Peyer's patch (tissue), 4 donors: ENCODE measurements around the gene JPT2. TPM values are rescaled to one million over a fixed set of nuclear protein-coding genes. Genes with fewer than 3 reads are reported as not detected.
"Not testable (repeated sequence)": the region's sequence is repeated elsewhere in the genome, so short reads cannot be mapped to it uniquely, and the experiment has no call there.

Experiments used
- DNase-seq, 3 donors: peaks; one replicate each; pipeline ENCODE4 v3.0.0-alpha.2; 2017 to 2019
- H3K27ac ChIP-seq, 4 donors: fragments of 200-600 bp; sonication (generic); one replicate each; pipeline ENCODE4 v1.5.1; 2016 to 2019
- H3K27me3 ChIP-seq, 2 donors: fragments of 200-600 bp; sonication (generic); one replicate each; pipeline ENCODE4 v1.5.1; 2019
- H3K36me3 ChIP-seq, 3 donors: fragments of 200-600 bp; sonication (generic); one replicate each; pipeline ENCODE4 v1.5.1; 2016 to 2019
- H3K4me1 ChIP-seq, 4 donors: fragments of 200-600 bp; sonication (generic); one replicate each; pipeline ENCODE4 v1.5.1; 2016 to 2019
- H3K4me3 ChIP-seq, 4 donors: fragments of 200-600 bp; sonication (generic); 1 replicate in 3 of 4; 2 replicates in 1 of 4; pipeline ENCODE4 v1.5.1; 2016 to 2019; ENCODE audit warnings: mild to moderate bottlenecking in 1 of 4
- H3K9me3 ChIP-seq, 4 donors: fragments of 200-600 bp; sonication (generic); one replicate each; pipeline ENCODE4 v1.5.1; 2016 to 2019; ENCODE audit warnings: mild to moderate bottlenecking in 1 of 4
- POLR2A ChIP-seq, 2 donors: fragments of 450-650 bp; IDR thresholded peaks; one replicate each; pipeline ENCODE4 v1.5.1; 2017; ENCODE audit warnings: antibody characterized with exemption in 2 of 2, mild to moderate bottlenecking in 2 of 2, moderate library complexity in 2 of 2
- total RNA-seq, 4 donors: library from RNA; depleted of rRNA; stranded (reverse); fragments of >200 nt; gene quantifications; one replicate each; pipeline ENCODE4 v1.1.0, GENCODE V29; 2016
- TF ChIP-seq, protein P1 (sequence below), 6 experiments: fragments of 450-650 bp in 4 of 6; fragments of 200-600 bp in 2 of 6; sonication (generic) in 1 of 6; IDR thresholded peaks; one replicate each; pipeline ENCODE4 v1.5.1; 2017 to 2019; ENCODE audit warnings: antibody characterized with exemption in 6 of 6, mild to moderate bottlenecking in 3 of 6, moderate library complexity in 1 of 6

Gene JPT2
- total RNA-seq, 4 donors from 2014 or later = 22.7 to 32.3 (median 25.0) TPM

- Histone ChIP-seq H3K9me3 (no peaks in the 10 kb centered on the region), H3K36me3 (peaks cover 0 to 42% (median 0%) of the 10 kb centered on the region in 3 donors), H3K27ac (no peak overlapping the region), H3K4me1 (peaks cover 0 to 7% (median 0%) of the 10 kb centered on the region in 4 donors), H3K4me3 (no peak overlapping the region), H3K27me3 (no peaks in the 10 kb centered on the region)
- TF ChIP-seq, protein P1, sequence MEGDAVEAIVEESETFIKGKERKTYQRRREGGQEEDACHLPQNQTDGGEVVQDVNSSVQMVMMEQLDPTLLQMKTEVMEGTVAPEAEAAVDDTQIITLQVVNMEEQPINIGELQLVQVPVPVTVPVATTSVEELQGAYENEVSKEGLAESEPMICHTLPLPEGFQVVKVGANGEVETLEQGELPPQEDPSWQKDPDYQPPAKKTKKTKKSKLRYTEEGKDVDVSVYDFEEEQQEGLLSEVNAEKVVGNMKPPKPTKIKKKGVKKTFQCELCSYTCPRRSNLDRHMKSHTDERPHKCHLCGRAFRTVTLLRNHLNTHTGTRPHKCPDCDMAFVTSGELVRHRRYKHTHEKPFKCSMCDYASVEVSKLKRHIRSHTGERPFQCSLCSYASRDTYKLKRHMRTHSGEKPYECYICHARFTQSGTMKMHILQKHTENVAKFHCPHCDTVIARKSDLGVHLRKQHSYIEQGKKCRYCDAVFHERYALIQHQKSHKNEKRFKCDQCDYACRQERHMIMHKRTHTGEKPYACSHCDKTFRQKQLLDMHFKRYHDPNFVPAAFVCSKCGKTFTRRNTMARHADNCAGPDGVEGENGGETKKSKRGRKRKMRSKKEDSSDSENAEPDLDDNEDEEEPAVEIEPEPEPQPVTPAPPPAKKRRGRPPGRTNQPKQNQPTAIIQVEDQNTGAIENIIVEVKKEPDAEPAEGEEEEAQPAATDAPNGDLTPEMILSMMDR (IDR thresholded peaks at IDR 0.05) = no peak
- TF ChIP-seq POLR2A (IDR thresholded peaks at IDR 0.05) = no peak
- no peak for DNase-seq
Measured at GRCh38 chr16:1701216-1701878, 23.3 kb downstream of the JPT2 start.

GRCh38 chr16:1705324-1705687 is 27.2 kb downstream of the JPT2 start:
- peak overlapping the region; percentile 53 to 99 (median 70) for H3K4me3 ChIP-seq
- peaks cover 0 to 24% (median 5%) of the 10 kb centered on the region in 4 donors for H3K4me1 ChIP-seq
- not testable (repeated sequence) for H3K36me3 ChIP-seq, DNase-seq, H3K27me3 ChIP-seq, H3K9me3 ChIP-seq
- peak overlapping the region; percentile 83 to 97 (median 92) for H3K27ac ChIP-seq

DNA sequence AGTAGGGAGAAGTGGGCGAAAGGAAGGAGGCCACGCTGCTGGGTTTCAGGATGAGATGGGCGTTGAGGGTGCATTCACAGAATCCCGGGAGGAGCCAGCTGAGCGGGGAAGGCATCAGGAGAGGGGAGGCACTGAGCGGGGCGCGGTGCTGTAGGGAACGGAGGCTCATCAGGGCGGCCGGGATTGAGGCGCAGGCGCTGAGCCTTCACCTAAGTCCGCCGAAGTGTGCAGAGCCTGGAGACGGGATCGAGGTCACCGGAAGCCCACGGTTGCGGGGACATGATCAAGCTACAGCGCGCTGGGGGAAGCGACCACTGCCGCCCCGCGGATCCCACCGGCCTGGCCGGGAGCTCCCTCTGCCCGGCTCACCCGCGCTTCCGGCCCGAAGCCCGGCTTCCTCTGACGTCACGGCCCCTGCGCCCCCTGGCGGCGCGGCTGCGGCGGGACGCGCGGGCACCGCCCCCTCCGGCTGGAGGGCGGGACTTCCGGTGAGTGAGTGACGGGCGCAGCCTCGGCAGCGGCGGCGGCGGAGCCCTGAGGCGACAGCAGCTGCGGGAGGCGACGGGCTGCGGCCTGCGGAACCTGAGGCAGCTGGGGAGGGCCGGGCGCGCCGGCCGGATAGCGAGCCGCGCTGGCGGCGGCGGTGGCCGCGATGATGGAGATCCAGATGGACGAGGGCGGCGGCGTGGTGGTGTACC is 27.8 kb downstream of the JPT2 start, which contains the start of gene MAPK8IP3:
TSS of gene MAPK8IP3 (plus strand) at position 508 of the 698 bp plus-strand sequence. CDS start at position 653, 145 bp downstream.
- Histone ChIP-seq H3K27ac (peak within 1 kb of the TSS; percentile 83 to 97 (median 92)), H3K4me3 (peak within 1 kb of the TSS; percentile 53 to 99 (median 70)), H3K4me1 (peaks cover 0 to 24% (median 5%) of the 10 kb centered on the region in 4 donors), H3K36me3 (peaks cover 0 to 4% (median 0%) of the 10 kb centered on the region in 3 donors), H3K27me3 (no peaks in the 10 kb centered on the region), H3K9me3 (no peaks in the 10 kb centered on the region)
- peak; percentile 84 to 98 (median 95) for DNase-seq
- TF ChIP-seq, protein P1 (IDR thresholded peaks at IDR 0.05) = peak; percentile 97 to 100 (median 100)
- peak; percentile 92 to 97 for TF ChIP-seq POLR2A (IDR thresholded peaks at IDR 0.05)

DNA sequence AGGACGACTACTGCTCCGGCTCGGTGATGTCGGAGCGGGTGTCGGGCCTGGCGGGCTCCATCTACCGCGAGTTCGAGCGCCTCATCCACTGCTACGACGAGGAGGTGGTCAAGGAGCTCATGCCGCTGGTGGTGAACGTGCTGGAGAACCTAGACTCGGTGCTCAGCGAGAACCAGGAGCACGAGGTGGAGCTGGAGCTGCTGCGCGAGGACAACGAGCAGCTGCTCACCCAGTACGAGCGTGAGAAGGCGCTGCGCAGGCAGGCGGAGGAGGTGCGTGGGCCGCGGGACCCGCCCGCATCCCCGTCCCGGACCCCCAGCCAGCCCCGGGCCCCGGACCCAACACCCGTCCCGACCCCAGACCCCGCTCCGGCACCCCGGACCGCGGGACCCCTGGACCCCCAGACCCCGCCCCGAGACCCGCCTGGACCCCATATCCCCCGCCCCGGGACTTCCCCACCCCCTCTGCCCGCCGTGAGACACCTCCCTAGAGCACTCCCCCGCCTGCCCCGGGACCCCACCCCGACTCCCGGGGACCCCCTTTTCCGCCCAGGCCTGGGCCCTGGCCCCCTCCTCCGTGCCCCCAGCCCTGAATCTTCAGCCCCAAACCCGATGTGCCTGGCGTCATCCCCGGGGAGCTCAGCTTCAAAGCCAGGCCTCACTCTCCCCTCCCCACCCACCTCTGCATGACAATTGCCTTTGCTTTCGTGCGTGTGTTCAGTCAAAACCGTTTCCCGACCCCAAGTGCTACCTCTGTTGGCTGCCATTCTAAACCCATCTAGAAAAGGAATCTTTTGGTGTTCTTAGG is 28.5 kb downstream of the JPT2 start:
- no peaks in the 10 kb centered on the region for H3K36me3 ChIP-seq
- H3K27ac ChIP-seq = peak overlapping the region; percentile 83 to 97 (median 92)
- peaks cover 0 to 24% (median 5%) of the 10 kb centered on the region in 4 donors for H3K4me1 ChIP-seq
- TF ChIP-seq POLR2A (IDR thresholded peaks at IDR 0.05) = no peak
- TF ChIP-seq, protein P1 (IDR thresholded peaks at IDR 0.05) = no peak
- H3K9me3 ChIP-seq = no peaks in the 10 kb centered on the region
- H3K4me3 ChIP-seq = peak overlapping the region; percentile 53 to 99 (median 70)
- DNase-seq = no peak
- no peaks in the 10 kb centered on the region for H3K27me3 ChIP-seq

DNA sequence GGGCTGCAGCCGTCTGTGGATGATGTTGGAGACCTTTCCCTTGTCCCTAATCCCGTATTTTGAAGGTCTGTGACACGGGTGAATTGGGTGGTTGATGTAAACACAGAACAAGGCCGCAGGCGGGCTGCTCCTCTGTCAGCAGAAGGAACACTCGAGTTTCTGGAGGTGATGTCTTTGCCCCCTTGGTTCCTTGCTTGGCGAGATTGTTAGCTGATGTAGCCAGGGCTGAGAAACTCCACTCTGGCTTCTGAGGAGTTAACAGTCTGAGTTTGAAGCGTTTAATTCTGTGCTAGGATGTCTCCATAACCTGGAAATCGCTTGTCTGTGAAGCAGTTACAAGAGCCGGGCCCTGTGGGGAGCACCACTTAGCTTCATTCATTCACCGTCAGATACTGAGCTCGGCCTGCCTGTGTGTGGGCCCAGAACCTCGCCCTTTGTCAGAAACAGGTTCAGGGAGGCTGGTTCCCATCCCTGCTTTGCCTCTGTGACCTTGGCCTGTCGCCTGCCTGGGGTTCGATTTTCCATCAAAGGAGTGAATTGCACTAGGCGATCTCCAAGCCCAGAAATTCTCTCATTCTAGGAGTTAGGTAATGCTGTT is 29.2 kb downstream of the JPT2 start:
- no peak for DNase-seq
- peak overlapping the region; percentile 53 to 99 (median 70) for H3K4me3 ChIP-seq
- H3K4me1 ChIP-seq = peaks cover 0 to 24% (median 5%) of the 10 kb centered on the region in 4 donors
- H3K27me3 ChIP-seq = no peaks in the 10 kb centered on the region
- H3K27ac ChIP-seq = peak overlapping the region; percentile 0 to 93 (median 87)
- H3K9me3 ChIP-seq = no peaks in the 10 kb centered on the region
- TF ChIP-seq POLR2A (IDR thresholded peaks at IDR 0.05) = no peak
- TF ChIP-seq, protein P1 (IDR thresholded peaks at IDR 0.05) = no peak
- no peaks in the 10 kb centered on the region for H3K36me3 ChIP-seq
